COLO829 (cell line): ENCODE data around the gene KLC1.
A peak's percentile ranks its signal among the peaks of the same experiment; 100 is the strongest.
"Not testable (repeated sequence)": the region's sequence is repeated elsewhere in the genome, so short reads cannot be mapped to it uniquely, and the experiment has no call there.

ENCODE experiments used
- DNase-seq: peaks from one replicate; pipeline ENCODE4 v3.0.0; 2012; ENCODE audit warnings: low spot score

Gene KLC1

DNA sequence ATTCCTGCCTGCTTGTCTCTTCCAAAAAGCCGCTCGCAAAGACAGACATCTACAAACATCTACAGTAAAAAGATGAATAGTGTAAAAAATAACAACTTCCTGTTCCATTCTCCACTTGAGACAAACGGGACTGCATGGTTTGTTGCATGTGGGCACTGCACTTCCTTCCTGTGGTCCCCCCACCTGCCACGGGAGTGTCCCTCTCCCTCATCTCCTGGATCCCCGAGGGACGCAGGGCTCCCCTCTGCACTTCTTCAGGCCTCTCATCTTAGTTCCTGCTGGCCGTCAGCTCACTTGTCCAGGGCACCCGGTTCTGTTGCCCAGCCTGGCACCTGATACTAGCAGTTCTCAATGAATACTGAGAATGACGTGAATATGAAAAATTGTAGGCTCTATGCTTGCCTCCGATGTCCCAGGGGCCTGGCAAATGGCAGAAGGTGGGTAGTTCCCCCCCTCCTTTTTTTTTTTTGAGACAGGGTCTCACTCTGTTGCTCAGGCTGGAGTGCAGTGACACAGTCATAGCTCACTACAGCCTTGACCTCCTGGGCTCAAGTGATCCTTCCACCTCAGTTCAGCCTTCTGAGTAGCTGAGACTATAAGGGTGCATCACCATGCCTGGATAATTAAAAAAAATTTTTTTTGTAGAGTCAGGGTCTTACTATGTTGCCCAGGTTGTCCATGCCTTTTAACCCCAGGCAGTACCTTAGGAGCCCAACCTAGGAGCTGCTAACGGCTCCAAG lies 3.5 kb upstream of the KLC1 start:
- DNase-seq, result no peak

DNA sequence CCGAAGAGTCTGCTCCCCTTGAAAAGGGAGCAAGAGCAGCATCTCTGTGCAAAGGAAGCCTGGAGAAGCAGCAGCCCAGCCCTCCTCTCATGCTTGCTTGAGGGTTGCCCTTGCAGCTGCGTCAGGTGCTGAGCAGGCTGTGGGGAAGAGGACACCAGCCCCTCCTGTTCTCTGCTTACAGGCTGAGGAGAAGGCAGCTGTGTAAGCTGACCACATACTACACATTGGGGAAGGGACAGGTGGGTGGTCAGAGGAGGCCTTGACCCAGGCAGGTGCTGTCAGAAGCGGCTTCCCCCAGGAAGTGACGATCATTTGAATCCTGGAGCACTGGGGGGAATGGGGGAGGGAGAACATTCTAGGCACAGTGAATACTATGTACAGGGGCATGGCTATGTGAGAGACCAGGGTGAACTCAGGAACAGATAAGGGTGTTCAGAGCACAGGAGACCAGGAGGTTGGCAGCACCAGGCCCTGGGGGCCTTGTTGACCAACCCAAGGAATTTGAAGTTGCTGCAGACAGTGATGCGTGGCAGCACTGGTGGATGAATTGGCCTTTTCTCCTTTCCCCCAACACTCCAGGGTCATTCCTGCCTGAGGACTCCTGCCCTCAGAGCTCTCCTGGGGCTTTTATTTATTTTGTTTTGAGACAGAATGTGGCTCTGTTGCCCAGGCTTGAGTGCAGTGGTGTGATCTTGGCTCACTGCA lies 2.7 kb upstream of the KLC1 start:
- DNase-seq, result no peak

DNA sequence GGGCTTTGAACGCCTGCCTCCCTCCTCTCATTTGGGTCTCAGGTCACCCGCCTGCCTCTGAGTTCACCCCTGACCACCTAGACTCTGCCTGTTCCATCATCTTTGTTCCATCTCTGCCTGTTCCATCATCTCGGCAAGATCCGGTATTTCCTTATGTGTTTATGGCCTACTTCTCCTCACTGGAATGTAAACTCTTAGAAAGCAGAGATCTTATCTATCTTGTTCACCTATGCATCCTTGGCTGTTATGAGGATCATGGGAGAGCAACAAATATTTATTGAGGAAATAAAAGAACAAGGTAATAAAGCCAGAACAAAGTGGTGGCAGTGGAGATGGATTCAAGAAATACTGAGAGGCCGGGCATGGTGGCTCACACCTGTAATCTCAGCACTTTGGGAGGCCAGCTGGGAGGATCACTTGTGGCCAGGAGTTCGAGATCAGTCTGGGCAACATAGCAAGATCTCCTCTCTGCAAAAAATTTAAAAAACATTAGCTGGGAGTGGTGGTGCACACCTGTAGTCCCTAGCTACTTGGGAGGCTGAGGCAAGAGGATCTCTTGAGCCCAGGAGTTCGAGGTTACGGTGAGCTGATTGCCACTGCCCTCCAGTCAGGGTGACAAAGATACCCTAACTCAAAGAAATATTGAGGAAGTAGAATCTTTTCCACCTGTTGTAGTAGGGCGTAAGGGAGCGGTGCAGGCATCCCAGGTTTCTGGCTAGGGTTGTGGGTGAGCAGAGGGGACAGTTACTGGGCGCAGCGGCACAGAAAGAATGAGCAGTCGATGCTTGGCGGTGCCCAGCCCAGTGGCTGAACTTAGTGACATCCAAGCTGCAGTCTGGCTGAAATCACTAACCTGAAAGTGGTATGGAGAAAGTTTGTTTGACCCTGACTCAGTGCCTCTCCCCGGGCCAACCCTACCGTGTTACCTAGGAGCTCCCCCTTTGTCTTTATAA lies 1.7 kb upstream of the KLC1 start:
- DNase-seq, result no peak

DNA sequence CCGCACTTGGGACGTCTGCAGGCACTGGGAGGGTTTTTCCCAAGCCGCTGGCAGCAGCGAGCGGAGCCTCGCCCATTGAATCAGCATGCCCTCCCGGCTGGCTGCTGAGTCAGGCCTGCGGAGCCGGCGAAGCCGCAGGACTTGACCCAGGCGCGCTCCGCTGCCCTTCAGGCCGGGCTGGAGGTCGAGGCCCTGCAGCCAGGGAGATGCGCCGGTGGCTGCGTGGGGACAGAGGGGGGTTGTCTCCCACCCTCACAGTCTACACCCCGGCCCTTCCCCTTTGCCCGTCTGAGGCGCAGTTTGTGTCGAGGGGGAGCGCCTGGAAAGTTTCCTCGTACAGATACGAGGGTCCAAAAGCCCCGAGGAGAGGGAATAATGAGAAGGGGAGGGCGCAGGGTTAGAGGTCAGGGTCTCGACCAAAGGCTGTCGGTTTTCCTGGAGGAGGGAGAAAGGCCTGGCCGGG lies 759 bp upstream of the KLC1 start:
- DNase-seq, result peak; percentile 12

DNA sequence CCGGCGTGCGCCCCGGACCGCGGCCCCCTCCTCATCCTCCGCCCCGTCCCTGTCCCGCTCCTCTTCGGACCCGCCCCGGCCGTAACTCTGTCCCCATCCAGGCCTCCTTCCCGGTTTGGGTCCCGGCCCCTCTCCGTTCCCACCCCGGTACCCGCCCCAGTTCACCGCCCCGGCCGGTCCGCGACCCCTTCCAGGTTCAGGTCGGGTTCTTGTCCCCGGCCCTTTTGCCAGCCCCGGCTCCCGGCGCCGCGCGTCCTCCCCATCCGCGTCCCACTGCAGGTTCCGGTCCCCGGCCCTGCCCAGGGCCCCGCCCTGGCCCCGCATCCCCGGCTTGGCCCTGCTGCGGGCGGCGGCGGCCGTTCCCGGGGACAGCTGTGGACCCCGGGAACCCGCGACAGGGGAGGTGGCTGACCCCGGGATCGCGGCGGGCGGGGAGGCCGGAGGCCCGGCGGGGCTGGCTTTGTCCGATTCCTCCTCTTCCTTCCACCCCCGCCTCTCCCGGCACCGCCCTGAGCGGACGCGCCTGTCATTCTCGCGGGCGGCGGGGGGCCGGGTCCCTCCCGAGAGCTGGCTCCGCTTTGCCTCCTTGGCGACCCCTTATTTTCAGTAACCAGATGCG lies 601 bp downstream of the KLC1 start:
- peak; percentile 6 for DNase-seq

DNA sequence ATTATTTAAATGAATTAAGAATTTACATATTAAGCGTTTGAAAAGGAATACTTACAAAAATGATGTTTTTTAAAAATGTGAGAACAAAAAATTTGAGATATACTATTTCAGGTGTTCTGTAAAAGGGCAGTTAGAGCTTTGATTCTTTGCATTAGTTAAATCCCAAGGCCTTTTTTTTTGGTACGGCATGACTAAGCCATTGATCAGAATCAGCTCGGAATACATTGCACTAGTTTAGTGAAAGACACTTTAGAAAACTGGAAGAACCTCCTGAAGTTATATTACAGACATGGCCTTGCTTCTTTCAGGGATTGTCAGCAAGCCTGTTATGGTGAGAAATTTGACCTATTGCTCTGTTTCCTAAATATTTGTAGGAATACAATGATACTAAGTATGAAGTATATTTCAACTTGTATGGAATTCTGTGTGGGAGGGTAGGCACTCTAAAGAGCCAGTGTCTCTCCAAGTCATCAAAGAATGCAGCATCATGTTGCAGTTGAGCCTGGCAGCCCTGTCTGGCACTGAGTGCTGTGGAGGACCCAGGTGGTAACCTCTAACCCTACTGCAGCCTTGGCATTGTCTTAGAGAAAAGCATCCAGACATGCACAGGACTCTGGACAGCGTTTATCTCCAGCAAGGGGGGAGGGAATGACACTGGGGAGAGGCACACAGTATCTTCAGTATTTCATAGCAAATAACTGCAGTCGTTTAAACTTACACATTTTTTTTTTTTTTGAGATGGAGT lies 1.5 kb downstream of the KLC1 start:
- peak; percentile 63 for DNase-seq

DNA sequence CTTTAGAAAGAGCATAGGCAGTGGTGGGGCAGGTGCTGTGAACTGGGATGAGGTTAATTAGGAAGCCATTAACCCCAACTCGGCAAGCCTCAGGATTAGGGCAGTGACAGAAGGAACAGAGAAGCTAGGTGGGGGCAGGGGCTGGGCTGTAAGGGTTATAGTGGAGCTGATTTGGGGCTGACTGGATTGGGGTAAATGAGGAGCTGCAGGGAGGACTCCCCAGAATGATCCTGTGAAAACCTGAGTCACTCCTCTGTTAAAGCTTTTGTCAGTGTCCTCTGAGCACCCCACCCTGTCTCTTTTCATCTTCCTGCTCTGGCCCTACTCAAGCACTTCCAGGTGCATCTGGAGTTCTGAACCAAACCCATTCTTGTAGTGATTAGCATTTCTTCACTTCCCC lies 4.4 kb downstream of the KLC1 start:
- DNase-seq, result no peak

DNA sequence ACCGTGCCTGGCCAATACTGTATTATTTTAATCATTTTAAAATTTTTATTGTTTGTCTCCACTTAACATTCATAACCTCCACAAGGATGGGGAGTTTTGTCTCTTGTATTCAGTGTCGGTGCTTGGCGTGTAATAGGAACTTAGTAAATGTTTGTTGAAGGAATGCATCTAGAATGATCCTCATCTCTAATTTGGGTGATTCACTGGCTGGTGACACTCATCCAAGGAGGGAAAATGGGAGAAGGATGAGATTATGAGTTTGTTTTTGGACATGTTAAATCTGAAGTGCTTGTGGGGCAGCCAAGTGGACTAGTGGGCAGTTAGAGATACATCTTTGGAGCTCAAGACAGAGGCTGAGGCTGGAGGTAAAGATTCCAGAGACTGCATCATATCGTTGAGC lies 5.1 kb downstream of the KLC1 start:
- no peak for DNase-seq

DNA sequence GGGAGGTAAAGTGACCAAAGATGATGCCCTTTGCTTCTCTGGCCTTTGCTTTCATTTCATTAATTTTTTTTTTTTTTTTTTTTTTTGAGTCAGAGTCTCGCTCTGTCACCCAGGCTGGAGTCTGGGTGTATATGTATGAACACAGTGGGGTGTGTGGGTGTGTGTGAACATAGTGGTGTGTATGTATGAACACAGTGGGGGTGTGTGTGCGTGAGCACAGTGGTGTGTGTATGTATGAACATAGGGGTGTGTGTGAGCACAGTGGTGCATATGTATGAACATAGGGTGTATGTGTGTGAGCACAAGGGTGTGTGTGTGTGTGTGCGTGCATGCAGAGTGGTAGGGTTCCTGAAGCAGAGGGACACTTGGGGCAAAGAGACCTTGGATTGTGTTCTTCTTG lies 9.6 kb downstream of the KLC1 start:
- DNase-seq, result no peak

DNA sequence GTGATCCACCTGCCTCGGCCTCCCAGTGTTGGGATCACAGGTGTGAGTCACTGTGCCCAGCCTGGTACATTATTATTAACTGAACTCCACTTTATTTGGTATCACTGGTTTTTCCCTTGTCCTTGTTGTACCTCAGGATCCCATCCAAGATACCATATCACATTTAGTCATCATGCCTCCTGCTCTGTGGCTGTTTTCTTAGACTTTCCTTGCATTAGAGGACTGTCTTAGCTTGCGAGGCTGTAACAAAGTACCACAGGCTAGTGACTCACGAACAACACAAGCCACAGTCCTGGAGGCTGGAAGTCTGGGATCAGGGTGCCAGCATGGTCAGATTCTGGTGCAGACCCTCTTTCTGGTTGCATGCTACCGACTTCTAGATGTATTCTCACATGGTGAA lies 12.2 kb downstream of the KLC1 start:
- no peak for DNase-seq

DNA sequence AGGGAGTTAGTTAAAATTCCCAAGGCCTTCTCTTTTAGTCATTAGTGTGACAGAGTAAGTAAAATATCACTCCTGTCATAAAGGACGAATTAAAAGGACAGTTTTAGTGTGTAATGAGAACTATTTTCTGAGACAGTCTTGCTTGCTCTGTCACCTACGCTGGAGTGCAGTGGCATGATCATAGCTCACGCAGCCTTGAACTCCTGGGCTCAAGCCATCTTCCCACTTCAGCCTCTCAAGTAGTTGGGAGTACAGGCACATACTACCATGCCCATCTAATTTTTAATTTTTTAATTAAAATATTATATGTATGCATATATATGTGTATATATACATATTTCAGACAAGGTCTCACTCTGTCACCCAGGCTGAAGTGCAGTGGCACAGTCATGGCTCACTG lies 17.2 kb downstream of the KLC1 start:
- DNase-seq, result no peak

DNA sequence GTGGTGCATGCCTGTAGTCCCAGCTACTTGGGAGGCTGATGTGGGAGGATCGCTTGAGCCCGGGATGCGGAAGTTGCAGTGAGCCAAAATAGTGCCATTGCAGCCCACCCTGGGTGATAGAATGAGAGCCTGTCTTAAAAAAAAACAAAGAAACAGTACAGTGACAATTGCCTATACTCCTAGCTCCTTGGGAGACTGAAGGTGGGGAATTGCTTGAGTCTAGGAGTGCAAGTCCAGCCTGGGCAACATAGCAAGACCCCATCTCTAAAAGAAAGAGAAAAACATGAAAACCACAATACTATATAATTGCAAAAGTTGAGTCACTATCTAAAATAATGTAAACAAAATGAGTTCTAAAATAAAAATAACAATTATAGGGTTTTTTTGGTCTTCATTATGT lies 20.0 kb downstream of the KLC1 start:
- no peak for DNase-seq

DNA sequence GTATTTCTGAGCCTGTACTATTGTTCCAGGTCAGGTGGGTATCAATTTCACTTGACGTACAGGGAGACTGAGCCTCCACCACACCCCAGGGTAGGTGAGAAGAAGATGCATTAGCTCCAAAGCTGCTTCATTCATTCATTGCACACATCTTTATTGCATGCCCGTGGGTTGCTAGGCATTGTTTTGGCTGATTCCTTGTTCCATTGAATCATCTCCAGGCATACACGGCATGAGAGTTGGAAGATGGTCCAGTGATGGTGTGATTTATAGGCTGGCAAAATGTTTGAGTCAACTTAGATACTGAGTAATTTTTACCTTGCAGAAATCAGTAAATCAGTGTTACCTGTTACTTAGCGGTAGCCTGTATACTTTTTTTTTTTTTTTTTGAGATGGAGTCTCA lies 21.2 kb downstream of the KLC1 start:
- DNase-seq, result no peak

DNA sequence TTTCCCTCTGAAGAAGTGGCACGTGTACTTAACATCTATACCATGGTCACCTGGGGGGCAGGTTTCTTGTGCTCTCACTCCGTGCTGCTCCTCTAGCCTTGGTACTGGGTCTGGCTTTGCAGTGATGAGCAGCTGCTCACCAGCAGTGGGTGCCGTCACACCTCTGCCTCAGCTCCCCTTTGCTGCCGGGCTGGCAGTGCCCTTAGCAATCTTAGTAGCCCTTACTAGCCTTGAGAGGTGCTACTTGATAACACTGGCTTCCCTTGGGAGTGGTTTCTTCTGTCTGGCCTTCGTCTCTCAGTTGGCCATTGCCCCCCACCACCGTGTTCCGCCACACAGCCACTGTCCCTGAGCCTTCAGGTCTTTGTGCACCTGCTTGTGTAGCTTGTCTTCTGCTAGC lies 22.6 kb downstream of the KLC1 start:
- no peak for DNase-seq

DNA sequence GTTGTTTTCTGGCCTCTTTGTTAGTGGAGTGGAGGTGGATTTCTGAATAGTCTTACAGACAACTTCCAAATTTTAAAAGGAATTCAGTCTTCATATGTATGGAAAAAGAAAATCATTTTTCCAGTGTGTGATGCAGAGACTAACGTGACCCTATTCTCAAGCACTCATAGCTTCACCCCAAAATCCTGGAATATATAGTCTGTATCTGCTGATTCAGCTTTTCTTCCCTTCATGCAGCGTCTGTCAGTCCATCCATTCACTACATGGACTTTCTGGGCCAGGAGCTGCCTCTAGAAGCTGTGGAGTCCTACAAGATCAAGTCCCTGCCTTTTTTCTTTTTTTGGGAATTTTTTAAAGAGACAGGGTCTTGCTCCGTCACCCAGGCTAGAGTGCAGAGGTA lies 23.8 kb downstream of the KLC1 start:
- DNase-seq, result no peak

DNA sequence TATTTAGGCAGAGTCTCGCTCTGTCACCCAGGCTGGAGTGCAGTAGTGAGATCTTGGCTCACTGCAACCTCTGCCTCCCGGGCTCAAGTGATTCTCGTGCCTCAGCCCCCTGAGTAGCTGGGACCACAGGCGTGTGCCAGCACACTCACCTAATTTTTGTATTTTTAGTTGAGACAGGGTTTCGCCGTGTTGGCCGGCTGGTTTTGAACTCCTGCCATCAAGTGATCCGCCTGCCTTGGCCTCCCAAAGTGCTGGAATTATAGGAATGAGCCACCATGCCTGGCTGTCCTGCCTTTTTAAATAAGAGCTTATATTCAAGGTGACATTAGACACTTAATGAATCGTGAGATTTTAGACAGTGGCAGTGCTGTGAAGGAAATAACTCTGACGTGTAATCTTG lies 24.3 kb downstream of the KLC1 start:
- not testable (repeated sequence) for DNase-seq

DNA sequence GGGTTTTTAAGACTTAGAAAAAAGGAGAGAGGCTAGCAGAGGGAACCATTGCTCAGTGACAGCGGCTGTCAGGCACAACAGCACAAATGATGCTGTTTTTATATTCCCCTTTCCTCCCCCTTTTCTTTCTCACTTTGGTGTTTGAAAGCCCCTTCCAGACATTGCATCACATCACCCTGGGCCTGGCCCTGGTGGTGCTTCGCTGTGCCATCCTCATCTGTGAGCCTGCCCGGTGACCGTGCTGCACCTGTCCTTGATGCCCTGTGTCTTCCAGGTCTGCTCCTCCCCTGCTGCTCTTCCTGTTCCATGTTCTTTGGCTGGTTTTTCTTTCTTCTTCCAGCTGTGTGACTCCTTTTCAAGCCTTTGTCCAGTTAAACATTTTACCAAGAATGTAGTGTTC lies 24.8 kb downstream of the KLC1 start:
- DNase-seq, result no peak

DNA sequence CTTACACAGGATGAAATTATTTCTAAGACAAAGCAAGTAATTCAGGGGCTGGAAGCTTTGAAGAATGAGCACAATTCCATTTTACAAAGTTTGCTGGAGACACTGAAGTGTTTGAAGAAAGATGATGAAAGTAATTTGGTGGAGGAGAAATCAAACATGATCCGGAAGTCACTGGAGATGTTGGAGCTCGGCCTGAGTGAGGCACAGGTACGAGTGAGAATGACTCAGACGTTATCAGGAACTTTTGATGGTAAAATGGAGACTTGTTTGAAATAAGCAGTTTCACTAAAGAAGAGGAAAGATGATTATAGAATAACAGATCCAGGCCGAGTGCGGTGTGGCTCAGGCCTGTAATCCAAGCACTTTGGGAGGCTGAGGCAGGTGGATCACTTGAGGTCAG lies 25.6 kb downstream of the KLC1 start:
- DNase-seq, result no peak

DNA sequence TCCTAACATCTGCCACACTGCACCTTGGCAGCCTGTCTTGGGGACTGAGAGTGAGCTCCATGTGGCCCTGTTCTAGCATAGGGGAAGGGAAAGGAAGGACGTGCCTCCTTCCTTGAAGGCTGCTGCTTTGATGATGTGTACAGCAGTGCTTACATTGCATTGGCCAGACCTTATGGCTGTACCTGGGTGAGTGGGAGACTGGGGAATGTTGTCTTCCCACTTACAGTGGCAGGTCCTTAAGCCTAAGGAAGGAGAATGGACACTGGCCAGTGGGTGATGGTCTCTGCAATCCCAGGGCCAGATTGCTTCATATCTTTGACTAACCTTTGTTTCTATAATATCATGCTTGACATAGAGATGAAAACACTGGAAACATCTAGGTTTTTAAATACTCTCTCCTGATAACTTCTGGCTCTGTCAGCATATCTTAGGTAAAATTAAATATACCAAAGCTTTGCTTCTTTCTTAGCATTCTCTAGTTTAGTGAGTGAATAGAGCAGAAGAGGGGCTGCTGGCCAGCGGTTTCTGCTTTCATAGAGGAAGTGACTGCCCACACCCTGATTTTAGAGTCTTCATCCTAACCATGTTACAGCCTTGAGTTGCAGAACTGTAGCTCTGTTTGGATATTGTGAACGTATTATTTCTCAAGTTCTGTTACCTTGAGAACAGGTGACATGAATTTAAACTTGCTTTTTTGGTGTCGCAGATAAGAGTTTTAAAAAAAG lies 27.2 kb downstream of the KLC1 start:
- no peak for DNase-seq

DNA sequence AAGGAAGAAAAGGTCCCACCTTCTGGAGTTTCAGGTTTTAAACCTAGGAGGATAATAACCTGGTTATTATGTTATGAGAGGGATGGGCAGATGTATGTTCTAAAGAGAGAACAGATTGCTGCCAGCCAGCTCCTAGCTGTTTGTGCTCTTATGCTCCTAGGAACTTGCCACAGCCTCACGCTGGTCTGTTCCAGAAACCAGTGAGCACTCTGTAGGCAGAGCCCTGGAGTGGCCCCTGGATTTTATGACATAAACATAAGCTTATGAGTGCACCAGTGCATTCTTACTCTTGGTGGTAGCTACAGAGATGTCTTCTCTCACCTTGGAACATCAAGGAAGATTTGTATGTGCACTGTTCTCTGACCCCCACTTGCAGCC lies 27.7 kb downstream of the KLC1 start:
- no peak for DNase-seq

DNA sequence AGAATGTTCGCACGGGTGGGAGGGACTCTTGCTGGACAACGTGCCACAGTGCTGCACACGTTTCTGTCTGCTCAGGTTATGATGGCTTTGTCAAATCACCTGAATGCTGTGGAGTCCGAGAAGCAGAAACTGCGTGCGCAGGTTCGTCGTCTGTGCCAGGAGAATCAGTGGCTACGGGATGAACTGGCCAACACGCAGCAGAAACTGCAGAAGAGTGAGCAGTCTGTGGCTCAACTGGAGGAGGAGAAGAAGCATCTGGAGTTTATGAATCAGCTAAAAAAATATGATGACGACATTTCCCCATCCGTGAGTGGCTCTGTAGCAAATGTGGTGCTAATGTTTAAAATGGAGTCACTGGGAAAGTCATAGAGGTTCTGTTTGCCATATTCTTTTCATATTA lies 28.5 kb downstream of the KLC1 start:
- no peak for DNase-seq
